Bronchial epithelial cell (primary cell): ENCODE results near the gene HNRNPH2. TPM values are rescaled to one million over a fixed set of nuclear protein-coding genes. Genes with fewer than 3 reads are reported as not detected.

Experiments
- DNase-seq: peaks from one replicate; pipeline ENCODE4 v3.0.0-alpha.2; 2010; ENCODE audit warnings: low read depth
- FAIRE-seq: peaks from 2 replicates; lab custom pipeline; 2011; peaks lifted over from hg19 to GRCh38; lab: Jason Lieb, UNC
- H3K27me3 ChIP-seq: 2 replicates; pipeline ENCODE4 v1.5.1; 2011; ENCODE audit warnings: low read length; ENCODE audit not compliant: control insufficient read depth, insufficient read depth
- H3K36me3 ChIP-seq: 2 replicates; pipeline ENCODE4 v1.5.1; 2011; ENCODE audit warnings: low read length; ENCODE audit not compliant: control insufficient read depth, insufficient read depth
- H3K4me3 ChIP-seq: 2 replicates; pipeline ENCODE4 v1.5.1; 2011; ENCODE audit warnings: mild to moderate bottlenecking, low read depth, low read length, control low read depth
- CTCF ChIP-seq: IDR thresholded peaks from 2 replicates; pipeline ENCODE4 v1.5.1; 2011; ENCODE audit warnings: mild to moderate bottlenecking, moderate library complexity, low read length, control low read depth, inconsistent platforms; ENCODE audit not compliant: insufficient read depth, severe bottlenecking
- total RNA-seq: library from RNA; depleted of rRNA; stranded (reverse); fragments of >200 nt; gene quantifications from 2 replicates; pipeline ENCODE4 v1.2.1, GENCODE V29; 2014

The HNRNPH2 gene
- total RNA-seq, 1 donor from 2014 or later = 104 TPM

DNA sequence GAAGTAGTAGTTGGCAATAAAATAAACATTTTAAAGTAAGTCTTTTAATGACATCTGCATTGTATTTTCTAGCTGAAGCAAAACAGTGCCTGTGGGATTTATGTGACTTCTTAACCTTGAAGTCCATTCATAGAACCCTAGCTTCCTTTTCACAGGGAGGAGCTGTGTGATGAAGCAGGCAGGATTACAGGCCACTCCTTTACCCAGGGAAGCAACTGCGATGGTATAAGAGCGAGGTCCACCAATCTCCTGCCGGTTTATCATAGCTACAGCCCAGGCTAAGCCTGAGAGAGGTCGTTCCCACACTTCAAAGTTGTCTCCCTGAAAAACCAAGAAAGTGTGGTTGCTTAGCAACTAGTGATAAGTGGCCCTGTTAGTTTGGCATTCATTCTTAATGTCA lies 10.2 kb upstream of the HNRNPH2 start:
- DNase-seq (no peak), FAIRE-seq (no peak)
- H3K36me3 ChIP-seq = peaks cover 1% of the 10 kb centered on the region
- no peak overlapping the region for H3K4me3 ChIP-seq
- no peaks in the 10 kb centered on the region for H3K27me3 ChIP-seq
- no peak for TF ChIP-seq CTCF

- DNase-seq (no peak), FAIRE-seq (no peak)
- H3K36me3 ChIP-seq = peaks cover 1% of the 10 kb centered on the region
- no peak overlapping the region for H3K4me3 ChIP-seq
- TF ChIP-seq CTCF = no peak
- no peaks in the 10 kb centered on the region for H3K27me3 ChIP-seq
Measured at GRCh38 chrX:101398694-101399093, 9.3 kb upstream of the HNRNPH2 start.

- no peak for TF ChIP-seq CTCF
- DNase-seq (no peak), FAIRE-seq (no peak)
- Histone ChIP-seq H3K36me3 (no peaks in the 10 kb centered on the region), H3K27me3 (no peaks in the 10 kb centered on the region), H3K4me3 (no peak overlapping the region)
Measured at GRCh38 chrX:101399825-101400224, 8.2 kb upstream of the HNRNPH2 start.

GRCh38 chrX:101407167-101407747 lies 765 bp upstream of the HNRNPH2 start:
- FAIRE-seq (no peak), DNase-seq (no peak)
- Histone ChIP-seq H3K4me3 (peak overlapping the region; percentile 40), H3K27me3 (no peaks in the 10 kb centered on the region), H3K36me3 (peaks cover under 1% of the 10 kb centered on the region)
- no peak for TF ChIP-seq CTCF

DNA sequence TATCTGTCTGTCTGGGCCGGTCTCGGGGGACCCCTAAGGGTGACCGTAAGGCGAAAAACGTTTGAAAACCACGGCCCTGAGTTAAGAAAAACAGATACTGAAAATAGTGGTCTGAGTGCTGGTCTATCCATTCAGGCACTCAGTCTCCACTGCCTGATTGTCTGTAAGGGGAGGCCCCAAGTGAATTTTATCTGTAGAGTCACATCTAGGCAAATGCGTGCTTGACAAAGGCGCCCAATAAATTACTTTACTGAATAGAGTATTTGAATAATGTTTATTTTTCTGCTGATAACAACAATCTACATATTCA lies 465 bp downstream of the HNRNPH2 start:
- DNase-seq (no peak), FAIRE-seq (no peak)
- H3K27me3 ChIP-seq = no peaks in the 10 kb centered on the region
- H3K4me3 ChIP-seq = peak overlapping the region; percentile 61
- H3K36me3 ChIP-seq = peaks cover 1% of the 10 kb centered on the region
- TF ChIP-seq CTCF = peak; percentile 2

DNA sequence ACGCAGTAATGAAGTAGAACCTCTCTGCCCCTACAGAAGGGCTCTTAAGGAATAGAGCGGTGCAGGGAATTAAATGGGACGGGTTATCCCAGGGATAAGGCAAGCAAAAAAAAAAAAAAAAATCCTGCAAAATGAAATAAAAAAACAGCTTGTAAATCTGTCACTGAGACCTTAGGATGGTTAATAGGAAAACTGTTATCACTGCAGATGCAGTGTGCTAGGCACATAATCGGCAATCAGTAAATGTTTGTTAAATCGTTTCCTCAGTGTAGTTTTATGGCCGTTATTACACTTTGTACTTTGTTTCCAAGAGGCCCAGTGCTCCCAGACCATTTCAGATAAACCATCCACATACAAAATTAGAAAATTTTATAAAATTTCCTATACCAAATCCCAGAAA lies 1.0 kb downstream of the HNRNPH2 start:
- Histone ChIP-seq H3K4me3 (peak overlapping the region; percentile 61), H3K27me3 (no peaks in the 10 kb centered on the region), H3K36me3 (peaks cover 1% of the 10 kb centered on the region)
- FAIRE-seq (no peak), DNase-seq (no peak)
- TF ChIP-seq CTCF = no peak
